Measurements from ENCODE around the gene CTIF. TPM values are rescaled to one million over a fixed set of nuclear protein-coding genes. Genes with fewer than 3 reads are reported as not detected.

The CTIF gene
- total RNA-seq, 4 donors from 2014 or later, result 72.2 to 137 (median 86.5) TPM

- H3K4me3 ChIP-seq, result peak overlapping the region in 2 of 4 donors; percentile 16 to 25
- 17 to 18% methylated on average over 28 of the region's 28 CpGs for WGBS, 2 donors
- H3K4me1 ChIP-seq, result peaks cover 3 to 60% (median 36%) of the 10 kb centered on the region in 4 donors
- H3K27ac ChIP-seq, result peak overlapping the region; percentile 45 to 81 (median 75)
- peak; percentile 40 to 58 for DNase-seq (ENCODE audit: low spot score in 2 of 2)
- TF ChIP-seq, protein P1, sequence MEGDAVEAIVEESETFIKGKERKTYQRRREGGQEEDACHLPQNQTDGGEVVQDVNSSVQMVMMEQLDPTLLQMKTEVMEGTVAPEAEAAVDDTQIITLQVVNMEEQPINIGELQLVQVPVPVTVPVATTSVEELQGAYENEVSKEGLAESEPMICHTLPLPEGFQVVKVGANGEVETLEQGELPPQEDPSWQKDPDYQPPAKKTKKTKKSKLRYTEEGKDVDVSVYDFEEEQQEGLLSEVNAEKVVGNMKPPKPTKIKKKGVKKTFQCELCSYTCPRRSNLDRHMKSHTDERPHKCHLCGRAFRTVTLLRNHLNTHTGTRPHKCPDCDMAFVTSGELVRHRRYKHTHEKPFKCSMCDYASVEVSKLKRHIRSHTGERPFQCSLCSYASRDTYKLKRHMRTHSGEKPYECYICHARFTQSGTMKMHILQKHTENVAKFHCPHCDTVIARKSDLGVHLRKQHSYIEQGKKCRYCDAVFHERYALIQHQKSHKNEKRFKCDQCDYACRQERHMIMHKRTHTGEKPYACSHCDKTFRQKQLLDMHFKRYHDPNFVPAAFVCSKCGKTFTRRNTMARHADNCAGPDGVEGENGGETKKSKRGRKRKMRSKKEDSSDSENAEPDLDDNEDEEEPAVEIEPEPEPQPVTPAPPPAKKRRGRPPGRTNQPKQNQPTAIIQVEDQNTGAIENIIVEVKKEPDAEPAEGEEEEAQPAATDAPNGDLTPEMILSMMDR (IDR thresholded peaks at IDR 0.05), result peak in 1 of 5 experiments; percentile 20
- TF ChIP-seq EP300 (IDR thresholded peaks at IDR 0.05), result peak in 1 of 2 donors; percentile 91
- TF ChIP-seq POLR2A (IDR thresholded peaks at IDR 0.05), result no peak
- H3K36me3 ChIP-seq, result no peaks in the 10 kb centered on the region
- no peaks in the 10 kb centered on the region for H3K9me3 ChIP-seq
- no peaks in the 10 kb centered on the region for H3K27me3 ChIP-seq
Observed at GRCh38 chr18:48781163-48781987, 242.5 kb downstream of the CTIF start.

DNA sequence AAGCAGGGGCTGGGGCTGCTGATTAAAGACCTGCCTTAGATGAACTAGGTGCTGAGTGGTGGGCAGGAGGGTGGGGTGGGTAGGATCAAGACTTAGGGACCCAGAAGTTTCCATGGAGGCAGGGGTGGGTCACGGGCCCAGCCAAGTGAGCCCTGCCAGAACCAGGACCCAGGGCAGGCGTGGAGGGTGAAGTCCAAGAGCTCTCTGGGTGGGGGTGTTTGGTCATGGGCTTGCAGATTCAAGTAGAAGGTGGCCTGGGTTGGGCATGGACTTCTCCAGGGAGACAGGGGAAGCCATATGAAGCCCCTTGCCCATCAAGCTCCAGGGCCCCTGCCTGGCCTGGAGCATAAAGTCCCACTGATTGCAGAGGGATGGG lies 243.1 kb downstream of the CTIF start:
- H3K4me1 ChIP-seq, result peaks cover 3 to 58% (median 36%) of the 10 kb centered on the region in 4 donors
- no peak for DNase-seq (ENCODE audit: low spot score in 2 of 2)
- H3K36me3 ChIP-seq, result no peaks in the 10 kb centered on the region
- H3K9me3 ChIP-seq, result no peaks in the 10 kb centered on the region
- peak overlapping the region; percentile 45 to 81 (median 75) for H3K27ac ChIP-seq
- H3K4me3 ChIP-seq, result no peak overlapping the region
- TF ChIP-seq POLR2A (IDR thresholded peaks at IDR 0.05) (no peak), EP300 (IDR thresholded peaks at IDR 0.05) (no peak)
- TF ChIP-seq, protein P1 (IDR thresholded peaks at IDR 0.05), result no peak
- no peaks in the 10 kb centered on the region for H3K27me3 ChIP-seq
- 57 to 58% methylated on average over 2 of the region's 2 CpGs for WGBS, 2 donors

- Histone ChIP-seq H3K27me3 (no peaks in the 10 kb centered on the region), H3K4me1 (peaks cover 3 to 58% (median 36%) of the 10 kb centered on the region in 4 donors), H3K9me3 (no peaks in the 10 kb centered on the region), H3K4me3 (no peak overlapping the region), H3K36me3 (no peaks in the 10 kb centered on the region), H3K27ac (peak overlapping the region; percentile 38 to 81 (median 63))
- no peak for DNase-seq (ENCODE audit: low spot score in 2 of 2)
- TF ChIP-seq EP300 (IDR thresholded peaks at IDR 0.05), result peak in 1 of 2 donors; percentile 69
- TF ChIP-seq, protein P1 (IDR thresholded peaks at IDR 0.05), result no peak
- WGBS, 2 donors, result 57 to 62% methylated on average over 5 to 11 of the region's 11 CpGs
Observed at GRCh38 chr18:48782381-48782861, 243.6 kb downstream of the CTIF start.

GRCh38 chr18:48783616-48784520 lies 245.0 kb downstream of the CTIF start:
- no peak overlapping the region for H3K27ac ChIP-seq
- peaks cover 0 to 2% (median 0%) of the 10 kb centered on the region in 3 donors for H3K36me3 ChIP-seq
- H3K9me3 ChIP-seq, result no peaks in the 10 kb centered on the region
- H3K4me3 ChIP-seq, result no peak overlapping the region
- no peak for DNase-seq (ENCODE audit: low spot score in 2 of 2)
- peaks cover 3 to 57% (median 36%) of the 10 kb centered on the region in 4 donors for H3K4me1 ChIP-seq
- no peak for TF ChIP-seq EP300 (IDR thresholded peaks at IDR 0.05)
- no peak for TF ChIP-seq POLR2A (IDR thresholded peaks at IDR 0.05)
- TF ChIP-seq, protein P1 (IDR thresholded peaks at IDR 0.05), result no peak
- no peaks in the 10 kb centered on the region for H3K27me3 ChIP-seq
- 90% methylated on average over 24 of the region's 24 CpGs for WGBS, 2 donors
